Peyer's patch (tissue), 4 donors: Measurements from ENCODE around the gene ZNF564. TPM values are rescaled to one million over a fixed set of nuclear protein-coding genes. Genes with fewer than 3 reads are reported as not detected.

Source experiments
- DNase-seq, 3 donors: peaks; one replicate each; pipeline ENCODE4 v3.0.0-alpha.2; 2017 to 2019
- H3K27ac ChIP-seq, 4 donors: fragments of 200-600 bp; sonication (generic); one replicate each; pipeline ENCODE4 v1.5.1; 2016 to 2019
- H3K27me3 ChIP-seq, 2 donors: fragments of 200-600 bp; sonication (generic); one replicate each; pipeline ENCODE4 v1.5.1; 2019
- H3K36me3 ChIP-seq, 3 donors: fragments of 200-600 bp; sonication (generic); one replicate each; pipeline ENCODE4 v1.5.1; 2016 to 2019
- H3K4me1 ChIP-seq, 4 donors: fragments of 200-600 bp; sonication (generic); one replicate each; pipeline ENCODE4 v1.5.1; 2016 to 2019
- H3K4me3 ChIP-seq, 4 donors: fragments of 200-600 bp; sonication (generic); 1 replicate in 3 of 4; 2 replicates in 1 of 4; pipeline ENCODE4 v1.5.1; 2016 to 2019; ENCODE audit warnings: mild to moderate bottlenecking in 1 of 4
- H3K9me3 ChIP-seq, 4 donors: fragments of 200-600 bp; sonication (generic); one replicate each; pipeline ENCODE4 v1.5.1; 2016 to 2019; ENCODE audit warnings: mild to moderate bottlenecking in 1 of 4
- POLR2A ChIP-seq, 2 donors: fragments of 450-650 bp; IDR thresholded peaks; one replicate each; pipeline ENCODE4 v1.5.1; 2017; ENCODE audit warnings: antibody characterized with exemption in 2 of 2, mild to moderate bottlenecking in 2 of 2, moderate library complexity in 2 of 2
- total RNA-seq, 4 donors: library from RNA; depleted of rRNA; stranded (reverse); fragments of >200 nt; gene quantifications; one replicate each; pipeline ENCODE4 v1.1.0, GENCODE V29; 2016
- TF ChIP-seq, protein P1 (sequence below), 6 experiments: fragments of 450-650 bp in 4 of 6; fragments of 200-600 bp in 2 of 6; sonication (generic) in 1 of 6; IDR thresholded peaks; one replicate each; pipeline ENCODE4 v1.5.1; 2017 to 2019; ENCODE audit warnings: antibody characterized with exemption in 6 of 6, mild to moderate bottlenecking in 3 of 6, moderate library complexity in 1 of 6

The ZNF564 gene
- total RNA-seq, 4 donors from 2014 or later = 25.2 to 36.9 (median 29.2) TPM

DNA sequence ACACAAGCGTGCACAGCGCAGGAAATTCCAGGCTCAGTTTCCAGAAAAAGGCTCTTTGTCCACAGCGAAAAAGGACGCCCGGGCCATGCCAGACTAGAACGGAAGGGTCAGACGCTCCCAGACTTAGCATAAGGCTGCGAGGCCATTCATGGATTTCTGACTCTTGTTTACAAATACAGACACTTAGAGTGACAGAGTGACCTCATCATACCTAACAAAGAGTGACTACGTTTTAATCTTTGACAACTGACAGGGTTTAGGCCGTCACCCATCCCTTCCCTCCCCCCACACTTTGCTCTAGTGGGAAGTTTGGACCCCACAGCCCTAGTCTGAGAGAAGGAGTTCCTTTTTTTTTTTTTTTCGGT is 66.2 kb downstream of the ZNF564 start:
- Histone ChIP-seq H3K27me3 (no peaks in the 10 kb centered on the region), H3K4me1 (peaks cover 0 to 7% (median 0%) of the 10 kb centered on the region in 4 donors), H3K4me3 (peak overlapping the region; percentile 62 to 93 (median 88)), H3K27ac (peak overlapping the region; percentile 45 to 86 (median 72)), H3K9me3 (no peaks in the 10 kb centered on the region), H3K36me3 (no peaks in the 10 kb centered on the region)
- no peak for DNase-seq
- TF ChIP-seq POLR2A (IDR thresholded peaks at IDR 0.05) = no peak
- TF ChIP-seq, protein P1, sequence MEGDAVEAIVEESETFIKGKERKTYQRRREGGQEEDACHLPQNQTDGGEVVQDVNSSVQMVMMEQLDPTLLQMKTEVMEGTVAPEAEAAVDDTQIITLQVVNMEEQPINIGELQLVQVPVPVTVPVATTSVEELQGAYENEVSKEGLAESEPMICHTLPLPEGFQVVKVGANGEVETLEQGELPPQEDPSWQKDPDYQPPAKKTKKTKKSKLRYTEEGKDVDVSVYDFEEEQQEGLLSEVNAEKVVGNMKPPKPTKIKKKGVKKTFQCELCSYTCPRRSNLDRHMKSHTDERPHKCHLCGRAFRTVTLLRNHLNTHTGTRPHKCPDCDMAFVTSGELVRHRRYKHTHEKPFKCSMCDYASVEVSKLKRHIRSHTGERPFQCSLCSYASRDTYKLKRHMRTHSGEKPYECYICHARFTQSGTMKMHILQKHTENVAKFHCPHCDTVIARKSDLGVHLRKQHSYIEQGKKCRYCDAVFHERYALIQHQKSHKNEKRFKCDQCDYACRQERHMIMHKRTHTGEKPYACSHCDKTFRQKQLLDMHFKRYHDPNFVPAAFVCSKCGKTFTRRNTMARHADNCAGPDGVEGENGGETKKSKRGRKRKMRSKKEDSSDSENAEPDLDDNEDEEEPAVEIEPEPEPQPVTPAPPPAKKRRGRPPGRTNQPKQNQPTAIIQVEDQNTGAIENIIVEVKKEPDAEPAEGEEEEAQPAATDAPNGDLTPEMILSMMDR (IDR thresholded peaks at IDR 0.05) = no peak

GRCh38 chr19:12484371-12485051 is 66.8 kb downstream of the ZNF564 start, which contains the start of gene ZNF709:
Gene ZNF709 (minus strand): TSS chr19:12484816. CDS start chr19:12484657, 159 bp downstream.
- Histone ChIP-seq H3K27me3 (no peaks in the 10 kb centered on the region), H3K4me1 (peaks cover 0 to 7% (median 0%) of the 10 kb centered on the region in 4 donors), H3K27ac (peak within 1 kb of the TSS; percentile 45 to 86 (median 72)), H3K36me3 (no peaks in the 10 kb centered on the region), H3K4me3 (peak within 1 kb of the TSS; percentile 62 to 93 (median 88)), H3K9me3 (no peaks in the 10 kb centered on the region)
- TF ChIP-seq, protein P1 (IDR thresholded peaks at IDR 0.05) = no peak
- no peak for TF ChIP-seq POLR2A (IDR thresholded peaks at IDR 0.05)
- DNase-seq = peak; percentile 91 to 97 (median 91)

DNA sequence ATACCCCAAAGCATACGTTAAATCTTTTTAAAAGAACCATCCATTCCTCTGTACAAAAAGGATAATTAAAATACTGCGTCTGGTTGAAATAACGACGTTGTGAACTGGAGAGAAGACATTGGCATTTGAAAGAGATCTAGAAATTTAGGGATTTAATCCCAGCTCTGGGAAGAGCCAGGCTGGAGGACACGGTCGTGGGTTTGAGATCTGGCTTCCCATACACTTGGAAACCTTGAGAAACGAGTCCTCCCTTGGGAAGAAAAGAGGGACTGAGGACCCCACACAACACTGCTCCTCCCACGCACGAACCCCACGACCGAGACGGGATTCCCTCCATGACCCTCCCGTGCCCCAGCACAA is 67.3 kb downstream of the ZNF564 start:
- H3K36me3 ChIP-seq = no peaks in the 10 kb centered on the region
- peaks cover 0 to 7% (median 0%) of the 10 kb centered on the region in 4 donors for H3K4me1 ChIP-seq
- TF ChIP-seq, protein P1 (IDR thresholded peaks at IDR 0.05) = no peak
- no peak for TF ChIP-seq POLR2A (IDR thresholded peaks at IDR 0.05)
- peak overlapping the region; percentile 62 to 93 (median 88) for H3K4me3 ChIP-seq
- no peaks in the 10 kb centered on the region for H3K9me3 ChIP-seq
- peak overlapping the region; percentile 45 to 86 (median 72) for H3K27ac ChIP-seq
- no peak for DNase-seq
- H3K27me3 ChIP-seq = no peaks in the 10 kb centered on the region

DNA sequence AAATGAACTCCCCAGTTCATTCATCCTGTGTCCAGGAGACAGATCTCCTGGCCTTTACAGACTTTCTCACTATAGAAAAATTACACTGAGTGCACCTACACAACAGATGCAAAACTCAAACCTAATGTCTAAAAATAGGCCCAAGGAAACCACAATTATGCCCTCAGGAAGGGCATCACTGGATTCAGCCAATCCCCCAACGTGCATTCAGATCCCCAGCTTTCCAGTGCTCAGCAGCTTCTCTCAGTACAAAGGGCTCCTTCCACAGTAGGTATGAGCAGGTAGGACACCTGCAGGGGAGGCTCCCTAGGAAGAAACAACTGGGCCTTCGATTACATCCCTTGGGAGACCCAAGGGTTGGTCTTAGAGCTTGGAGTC is 68.8 kb downstream of the ZNF564 start:
- Histone ChIP-seq H3K27ac (no peak overlapping the region), H3K4me3 (no peak overlapping the region), H3K4me1 (peaks cover 0 to 14% (median 0%) of the 10 kb centered on the region in 4 donors), H3K27me3 (no peaks in the 10 kb centered on the region), H3K36me3 (no peaks in the 10 kb centered on the region), H3K9me3 (no peaks in the 10 kb centered on the region)
- no peak for DNase-seq
- TF ChIP-seq, protein P1 (IDR thresholded peaks at IDR 0.05) = no peak
- no peak for TF ChIP-seq POLR2A (IDR thresholded peaks at IDR 0.05)

DNA sequence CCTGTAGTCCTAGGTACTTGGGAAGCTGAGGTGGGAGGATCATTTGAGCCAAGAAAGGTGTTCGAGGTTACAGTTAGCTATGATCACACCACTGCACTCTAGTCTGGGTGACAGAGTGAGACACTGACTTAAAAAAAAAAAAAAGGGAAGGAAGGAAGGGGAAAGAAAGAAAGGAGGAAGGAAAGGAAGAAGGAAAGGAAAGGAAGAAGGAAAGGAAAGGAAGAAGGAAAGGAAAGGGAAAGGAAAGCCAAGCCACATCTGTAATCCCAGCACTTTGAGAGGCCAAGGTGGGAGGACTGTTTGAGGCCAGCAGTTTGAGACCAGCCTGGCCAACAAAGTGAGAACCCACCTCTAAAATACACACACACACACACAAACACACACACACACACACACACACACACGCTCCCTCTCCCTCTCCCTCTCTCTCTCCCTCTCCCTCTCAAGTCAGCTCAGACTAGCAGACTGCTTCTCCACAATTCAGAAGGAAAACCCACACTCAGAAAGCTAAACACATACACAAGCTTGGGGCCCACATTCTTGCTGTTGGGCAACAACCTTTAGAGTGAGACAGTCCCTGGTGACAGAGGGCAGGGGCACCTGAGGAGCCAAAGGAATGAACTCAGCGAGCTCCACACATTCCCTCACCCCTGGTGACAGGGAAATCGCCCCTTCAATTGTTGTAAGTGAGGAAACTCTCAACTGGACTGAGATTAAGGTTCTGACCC is 69.3 kb downstream of the ZNF564 start:
- H3K4me1 ChIP-seq = peaks cover 0 to 14% (median 0%) of the 10 kb centered on the region in 4 donors
- H3K4me3 ChIP-seq = no peak overlapping the region
- H3K27ac ChIP-seq = no peak overlapping the region
- DNase-seq = no peak
- H3K27me3 ChIP-seq = no peaks in the 10 kb centered on the region
- H3K36me3 ChIP-seq = no peaks in the 10 kb centered on the region
- TF ChIP-seq POLR2A (IDR thresholded peaks at IDR 0.05) = no peak
- TF ChIP-seq, protein P1 (IDR thresholded peaks at IDR 0.05) = no peak
- H3K9me3 ChIP-seq = no peaks in the 10 kb centered on the region
